SH-SY5Y (cell line): ENCODE measurements around the gene GAGE10.

Experiments
- GATA2 ChIP-seq: IDR thresholded peaks from 2 replicates; pipeline ENCODE4 v1.6.1; 2011; ENCODE audit warnings: mild to moderate bottlenecking, low read depth, low read length
- GATA3 ChIP-seq: IDR thresholded peaks from 2 replicates; pipeline ENCODE4 v1.6.1; 2011; ENCODE audit warnings: low read depth, mild to moderate bottlenecking, low read length, moderate library complexity

GAGE10 gene

GRCh38 chrX:49269010-49269766 lies 34.3 kb upstream of the GAGE10 start:
- no peak for TF ChIP-seq GATA2
- no peak for TF ChIP-seq GATA3

DNA sequence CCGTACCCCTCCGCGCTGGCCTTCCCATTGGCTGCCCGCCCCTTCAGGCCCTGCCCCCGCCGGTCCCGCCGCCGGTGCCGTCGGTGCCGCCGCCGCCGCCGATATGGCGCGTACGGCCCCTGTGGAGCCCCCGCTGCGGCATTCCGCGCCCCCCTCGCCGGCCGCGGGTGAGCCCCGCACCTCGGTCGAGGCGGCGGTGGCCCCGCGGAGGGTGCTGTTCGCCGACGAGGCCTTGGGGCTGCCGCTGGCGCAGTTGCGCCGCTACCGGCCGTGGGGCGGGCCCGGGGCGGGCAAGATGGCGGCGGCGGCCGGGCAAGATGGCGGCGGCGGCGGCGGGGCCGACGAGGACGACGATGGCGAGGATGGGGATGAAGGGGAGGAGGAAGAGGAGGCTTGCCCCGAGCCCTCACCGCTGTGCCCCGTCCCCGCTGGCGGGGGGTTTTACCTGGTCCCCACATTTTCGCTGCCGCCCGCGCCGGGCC lies 33.6 kb upstream of the GAGE10 start, which contains the start of gene PPP1R3F:
PPP1R3F (plus strand) TSS at position 27 of the 482 bp plus-strand sequence; CDS start at position 104, 77 bp downstream.
- no peak for TF ChIP-seq GATA2
- no peak for TF ChIP-seq GATA3

DNA sequence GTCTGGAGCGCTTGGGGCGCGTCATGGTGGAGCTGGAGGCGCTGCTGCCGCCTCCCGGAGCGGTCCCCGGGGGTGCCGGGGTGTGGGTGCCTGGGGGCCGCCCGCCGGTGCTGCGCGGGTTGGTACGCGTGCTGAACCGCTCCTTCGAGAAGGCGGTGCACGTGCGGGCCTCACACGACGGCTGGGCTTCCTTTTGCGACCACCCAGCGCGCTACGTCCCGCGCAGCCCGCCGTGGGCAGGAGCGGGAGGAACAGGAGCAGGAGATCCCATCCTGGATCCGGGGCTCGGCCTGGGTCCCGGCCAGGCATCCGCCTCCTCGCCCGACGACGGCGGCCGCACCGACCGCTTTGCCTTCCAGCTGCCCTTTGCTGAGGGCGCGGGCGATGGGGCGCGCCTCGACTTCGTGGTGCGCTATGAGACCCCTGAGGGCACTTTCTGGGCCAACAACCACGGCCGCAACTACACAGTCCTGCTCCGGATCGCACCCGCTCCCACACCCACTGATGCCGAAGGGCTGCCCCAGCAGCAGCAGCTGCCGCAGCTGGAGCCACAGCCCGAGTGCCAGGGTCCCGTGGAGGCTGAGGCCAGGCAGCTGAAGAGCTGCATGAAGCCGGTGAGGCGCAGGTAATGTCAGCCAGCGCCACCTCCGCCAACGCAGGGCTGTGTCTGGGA lies 33.1 kb upstream of the GAGE10 start:
- TF ChIP-seq GATA3 = no peak
- no peak for TF ChIP-seq GATA2

GRCh38 chrX:49271341-49271740 lies 32.1 kb upstream of the GAGE10 start:
- no peak for TF ChIP-seq GATA2
- TF ChIP-seq GATA3 = no peak

DNA sequence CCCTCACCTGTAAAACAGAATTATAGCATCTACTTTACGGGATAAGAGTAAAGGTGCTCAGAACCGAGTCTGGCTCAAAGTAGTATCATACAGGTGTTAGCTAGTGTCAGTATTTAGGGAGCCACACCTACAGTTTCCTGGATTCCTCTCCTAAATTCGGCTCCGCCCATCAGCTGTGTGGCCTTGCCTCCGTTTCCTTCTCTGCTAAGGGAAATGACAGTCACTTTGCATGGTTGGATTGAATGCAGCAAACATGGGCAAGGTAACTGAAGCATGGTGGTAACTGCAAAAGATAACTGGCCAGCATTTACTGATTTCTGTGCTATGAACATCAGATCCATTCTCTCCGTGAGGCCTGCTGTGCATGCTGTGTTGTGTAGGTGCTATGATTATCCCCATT lies 31.0 kb upstream of the GAGE10 start:
- no peak for TF ChIP-seq GATA3
- TF ChIP-seq GATA2 = no peak

DNA sequence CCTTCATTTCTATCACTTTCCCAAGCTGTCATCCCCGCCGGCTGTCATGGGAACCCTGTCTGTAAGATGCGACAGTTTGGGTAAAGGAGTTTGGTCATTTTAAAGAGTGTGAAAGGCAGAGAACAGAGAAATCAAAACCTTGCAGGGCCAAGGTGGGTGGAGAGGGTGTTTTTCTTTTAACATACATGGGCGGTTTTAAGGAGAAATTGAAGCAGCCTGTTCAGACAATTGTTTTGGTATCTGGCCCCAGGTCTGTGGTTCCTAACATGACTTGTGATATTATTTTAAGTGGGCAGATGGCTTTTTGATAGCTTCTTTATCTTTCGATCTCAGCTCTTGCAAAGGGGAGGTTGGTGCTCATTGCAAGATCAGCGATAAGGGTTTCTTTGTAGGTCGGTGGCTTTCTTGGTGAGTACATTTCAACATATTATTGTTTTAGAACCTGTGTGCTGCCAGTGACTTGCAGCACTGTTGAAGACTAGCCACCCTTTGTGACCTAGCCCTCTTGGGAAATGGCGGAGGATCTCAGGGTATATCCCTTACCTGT lies 30.2 kb upstream of the GAGE10 start:
- TF ChIP-seq GATA2 (peak; percentile 7; the same call in 1 of the 2 replicates), GATA3 (no peak)

DNA sequence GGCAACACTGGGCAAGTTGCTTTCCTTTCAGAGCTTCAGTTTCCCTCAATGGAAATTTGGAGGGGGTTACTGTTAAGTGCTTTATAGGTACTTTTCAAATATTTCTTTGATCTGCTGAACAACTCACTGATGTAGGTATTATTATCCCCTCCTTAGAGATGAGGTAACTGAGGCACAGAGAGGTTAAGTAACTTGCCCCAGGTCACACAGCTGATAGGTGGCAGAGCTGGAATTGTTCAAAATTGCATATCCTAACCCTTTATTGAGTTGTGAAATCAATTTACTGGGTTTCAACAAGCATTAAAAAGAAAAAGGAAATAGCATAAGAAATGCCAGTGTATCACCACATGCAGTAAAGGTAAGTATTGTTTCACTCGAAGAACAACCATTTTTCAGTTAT lies 27.2 kb upstream of the GAGE10 start:
- no peak for TF ChIP-seq GATA3
- no peak for TF ChIP-seq GATA2

- TF ChIP-seq GATA3 = no peak
- no peak for TF ChIP-seq GATA2
Measured at GRCh38 chrX:49276671-49277534, 26.5 kb upstream of the GAGE10 start.

- TF ChIP-seq GATA2 = no peak
- TF ChIP-seq GATA3 = no peak
Measured at GRCh38 chrX:49277535-49277830, 26.0 kb upstream of the GAGE10 start.

GRCh38 chrX:49278081-49278480 lies 25.4 kb upstream of the GAGE10 start:
- no peak for TF ChIP-seq GATA3
- no peak for TF ChIP-seq GATA2

GRCh38 chrX:49282647-49283011 lies 20.8 kb upstream of the GAGE10 start:
- TF ChIP-seq GATA2 = 0 out of 2 replicates have a peak, but pooled peaks have one; percentile 31
- TF ChIP-seq GATA3 = no peak

- no peak for TF ChIP-seq GATA2
- no peak for TF ChIP-seq GATA3
Measured at GRCh38 chrX:49284212-49284611, 19.2 kb upstream of the GAGE10 start.

DNA sequence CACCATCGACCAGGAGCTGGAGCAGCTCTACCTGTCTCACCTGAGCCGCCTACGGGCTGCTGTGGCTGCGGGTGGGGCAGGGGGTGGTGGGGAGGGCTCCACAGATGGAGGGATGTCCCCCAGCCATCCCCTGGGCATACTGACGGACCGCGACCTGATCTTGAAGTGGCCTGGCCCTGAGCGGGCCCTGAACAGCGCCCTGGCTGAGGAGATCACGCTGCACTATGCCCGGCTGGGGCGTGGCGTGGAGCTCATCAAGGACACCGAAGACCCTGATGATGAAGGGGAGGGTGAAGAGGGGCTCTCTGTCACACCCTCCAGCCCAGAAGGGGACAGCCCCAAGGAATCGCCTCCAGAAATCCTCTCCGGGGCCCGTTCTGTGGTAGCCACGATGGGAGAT lies 17.3 kb upstream of the GAGE10 start:
- TF ChIP-seq GATA2 (no peak), GATA3 (no peak)

DNA sequence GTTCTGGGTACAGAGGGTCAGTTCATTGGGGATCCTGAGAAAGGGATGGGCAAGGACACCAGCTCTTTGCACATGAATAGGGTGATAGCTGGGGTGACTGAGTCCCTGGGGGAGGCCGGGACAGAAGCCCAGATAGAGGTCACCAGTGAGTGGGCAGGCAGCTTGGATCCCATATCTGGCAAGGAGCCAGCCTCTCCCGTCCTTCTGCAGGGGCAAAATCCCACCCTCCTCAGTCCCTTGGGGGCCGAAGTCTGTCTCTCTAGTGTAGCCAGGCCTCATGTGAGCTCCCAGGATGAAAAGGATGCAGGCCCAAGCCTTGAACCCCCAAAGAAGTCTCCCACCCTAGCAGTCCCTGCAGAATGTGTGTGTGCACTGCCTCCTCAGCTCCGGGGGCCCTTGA lies 16.9 kb upstream of the GAGE10 start:
- TF ChIP-seq GATA3 (no peak), GATA2 (no peak)
